Vagina (tissue), 2 donors: Measurements from ENCODE around the gene MMP24OS. TPM values are rescaled to one million over a fixed set of nuclear protein-coding genes. Genes with fewer than 3 reads are reported as not detected.

Source experiments
- DNase-seq, 2 donors: peaks; one replicate each; pipeline ENCODE4 v3.0.0-alpha.2; 2017; ENCODE audit errors: extremely low spot score in 2 of 2
- H3K27ac ChIP-seq: fragments of 200-600 bp; sonication (generic); one replicate; pipeline ENCODE4 v1.5.1; 2019
- H3K27me3 ChIP-seq: fragments of 200-600 bp; sonication (generic); one replicate; pipeline ENCODE4 v1.5.1; 2019
- H3K36me3 ChIP-seq, 2 donors: fragments of 200-600 bp; sonication (generic); one replicate each; pipeline ENCODE4 v1.5.1; 2017 to 2019
- H3K4me1 ChIP-seq: fragments of 200-600 bp; sonication (generic); one replicate; pipeline ENCODE4 v1.5.1; 2019
- H3K4me3 ChIP-seq, 2 donors: fragments of 200-600 bp; sonication (generic); 1 replicate in 1 of 2; 2 replicates in 1 of 2; pipeline ENCODE4 v1.5.1; 2016 to 2019
- H3K9me3 ChIP-seq: fragments of 200-600 bp; sonication (generic); one replicate; pipeline ENCODE4 v1.5.1; 2019
- POLR2A ChIP-seq, 2 donors: fragments of 450-650 bp; IDR thresholded peaks; one replicate each; pipeline ENCODE4 v1.6.1; 2017; ENCODE audit warnings: antibody characterized with exemption in 2 of 2, mild to moderate bottlenecking in 2 of 2, moderate library complexity in 2 of 2
- POLR2AphosphoS5 ChIP-seq, 2 donors: sonication (generic); formaldehyde crosslinking; IDR thresholded peaks; one replicate each; pipeline ENCODE4 v1.9.0; 2017; ENCODE audit warnings: antibody characterized with exemption in 2 of 2, mild to moderate bottlenecking in 2 of 2, low read depth in 1 of 2; ENCODE audit not compliant: insufficient read depth in 1 of 2
- intact Hi-C: fragments of 100-400 bp; cut with DNase I; formaldehyde crosslinking; loops from one replicate; pipeline ENCODE4 v1.15.1; 2023
- total RNA-seq: library from RNA; depleted of rRNA; stranded (reverse); fragments of >200 nt; gene quantifications from one replicate; pipeline ENCODE4 v1.2.3, GENCODE V29; 2016
- TF ChIP-seq, protein P1 (sequence below), 3 experiments: fragments of 450-650 bp in 2 of 3; fragments of 200-600 bp in 1 of 3; sonication (generic) in 1 of 3; IDR thresholded peaks; one replicate each; pipeline ENCODE4 v1.5.1; 2017 to 2019; ENCODE audit warnings: antibody characterized with exemption in 3 of 3, mild to moderate bottlenecking in 2 of 3, moderate library complexity in 2 of 3

MMP24OS gene
- total RNA-seq, 1 donor from 2014 or later, result 36.8 TPM

DNA sequence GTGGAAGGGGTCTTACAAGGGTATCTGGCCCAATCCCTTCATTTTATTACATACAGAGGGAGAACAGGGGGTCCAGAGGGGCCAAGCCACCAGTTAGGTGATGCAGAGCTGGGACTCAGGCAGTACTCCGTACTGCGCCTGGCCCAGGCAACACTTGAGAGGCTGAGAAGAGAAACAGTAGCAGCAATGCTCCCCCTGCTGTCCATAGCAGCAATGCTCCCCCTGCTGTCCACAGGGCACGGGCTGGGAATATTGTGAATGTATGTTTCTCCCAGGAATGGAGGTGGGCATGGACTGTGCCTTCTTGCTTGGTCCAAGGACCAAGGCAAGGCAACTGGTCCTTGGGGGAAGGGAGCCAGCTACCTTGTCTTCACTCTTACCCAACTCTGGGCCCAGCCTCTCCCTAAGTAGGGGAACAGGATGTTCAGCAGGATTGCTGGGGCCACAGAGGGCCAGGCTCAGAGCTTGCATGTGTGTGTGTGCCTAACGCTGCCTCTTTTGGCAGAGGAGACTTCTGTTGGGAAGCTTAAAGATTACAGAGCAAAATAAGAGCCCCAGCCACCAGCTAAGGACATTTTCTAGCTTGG lies 29.1 kb upstream of the MMP24OS start:
- H3K4me3 ChIP-seq, result no peak overlapping the region

DNA sequence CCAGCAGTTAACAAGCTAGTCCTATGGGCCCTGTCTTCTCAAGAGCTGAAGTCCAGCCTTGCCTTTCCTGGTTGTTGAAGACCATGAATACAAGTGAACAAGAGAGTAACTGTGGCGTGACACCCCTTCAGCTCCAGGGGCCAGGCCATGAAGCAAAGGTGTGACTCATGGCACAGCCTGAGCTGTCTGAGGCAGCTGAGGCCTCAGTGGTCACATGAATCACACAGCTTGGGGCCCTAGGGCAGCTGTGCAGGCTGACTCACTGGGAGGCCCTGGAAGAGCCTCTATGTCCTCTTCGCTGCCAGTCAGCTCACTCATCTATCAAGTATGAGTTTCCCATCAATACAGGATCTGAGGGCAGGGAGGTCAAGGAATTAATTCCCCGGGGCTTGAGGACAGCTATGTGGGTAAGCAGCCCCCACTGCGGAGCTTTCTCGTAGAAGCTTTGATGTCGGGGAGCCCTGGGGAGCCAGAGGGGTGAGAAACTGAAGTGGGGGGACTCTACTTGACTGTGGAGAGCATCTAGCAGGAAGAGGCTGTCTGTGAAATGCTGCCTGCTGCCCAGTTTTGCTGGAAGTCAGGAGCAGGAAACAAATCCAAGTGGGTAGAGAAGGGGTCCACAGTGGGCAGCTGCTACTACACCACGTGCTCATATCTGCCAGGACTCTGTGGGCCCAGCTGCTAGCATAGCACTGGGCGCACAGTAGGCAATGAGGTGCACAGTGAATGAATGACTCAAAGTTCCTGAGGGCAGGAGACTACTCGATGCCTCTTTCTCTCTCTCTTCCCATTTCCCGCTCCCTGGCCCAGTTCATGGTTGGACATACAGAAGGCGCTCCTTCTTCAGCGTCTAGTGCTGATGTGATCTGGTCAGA lies 28.0 kb upstream of the MMP24OS start:
- intact Hi-C loops, result loop anchor here (5.0 kb wide), 1 partner anchor 141 kb away; no protein-coding TSS in a partner anchor
- Histone ChIP-seq H3K36me3 (no peaks in the 10 kb centered on the region), H3K27me3 (no peaks in the 10 kb centered on the region), H3K9me3 (no peaks in the 10 kb centered on the region), H3K4me1 (peaks cover 53% of the 10 kb centered on the region), H3K27ac (peak overlapping the region; percentile 75), H3K4me3 (no peak overlapping the region)
- no peak for DNase-seq
- no peak for TF ChIP-seq POLR2A (IDR thresholded peaks at IDR 0.05)
- TF ChIP-seq POLR2AphosphoS5 (IDR thresholded peaks at IDR 0.05; ENCODE audit: insufficient read depth in 1 of 2, low read depth in 1 of 2), result peak; percentile 61 to 76
- TF ChIP-seq, protein P1, sequence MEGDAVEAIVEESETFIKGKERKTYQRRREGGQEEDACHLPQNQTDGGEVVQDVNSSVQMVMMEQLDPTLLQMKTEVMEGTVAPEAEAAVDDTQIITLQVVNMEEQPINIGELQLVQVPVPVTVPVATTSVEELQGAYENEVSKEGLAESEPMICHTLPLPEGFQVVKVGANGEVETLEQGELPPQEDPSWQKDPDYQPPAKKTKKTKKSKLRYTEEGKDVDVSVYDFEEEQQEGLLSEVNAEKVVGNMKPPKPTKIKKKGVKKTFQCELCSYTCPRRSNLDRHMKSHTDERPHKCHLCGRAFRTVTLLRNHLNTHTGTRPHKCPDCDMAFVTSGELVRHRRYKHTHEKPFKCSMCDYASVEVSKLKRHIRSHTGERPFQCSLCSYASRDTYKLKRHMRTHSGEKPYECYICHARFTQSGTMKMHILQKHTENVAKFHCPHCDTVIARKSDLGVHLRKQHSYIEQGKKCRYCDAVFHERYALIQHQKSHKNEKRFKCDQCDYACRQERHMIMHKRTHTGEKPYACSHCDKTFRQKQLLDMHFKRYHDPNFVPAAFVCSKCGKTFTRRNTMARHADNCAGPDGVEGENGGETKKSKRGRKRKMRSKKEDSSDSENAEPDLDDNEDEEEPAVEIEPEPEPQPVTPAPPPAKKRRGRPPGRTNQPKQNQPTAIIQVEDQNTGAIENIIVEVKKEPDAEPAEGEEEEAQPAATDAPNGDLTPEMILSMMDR (IDR thresholded peaks at IDR 0.05), result no peak

More for the DNA sequence above, 29.1 kb upstream of the MMP24OS start:
- Histone ChIP-seq H3K36me3 (no peaks in the 10 kb centered on the region), H3K4me1 (peaks cover 64% of the 10 kb centered on the region), H3K27me3 (no peaks in the 10 kb centered on the region), H3K27ac (peak overlapping the region; percentile 75), H3K9me3 (no peaks in the 10 kb centered on the region)
- DNase-seq, result no peak
- intact Hi-C loops, result loop anchor here (5.0 kb wide), 1 partner anchor 140 kb away; no protein-coding TSS in a partner anchor
- TF ChIP-seq, protein P1 (IDR thresholded peaks at IDR 0.05), result peak in 2 of 3 experiments; percentile 14 to 20
- TF ChIP-seq POLR2AphosphoS5 (IDR thresholded peaks at IDR 0.05; ENCODE audit: insufficient read depth in 1 of 2, low read depth in 1 of 2) (peak; percentile 35 to 53), POLR2A (IDR thresholded peaks at IDR 0.05) (no peak)

DNA sequence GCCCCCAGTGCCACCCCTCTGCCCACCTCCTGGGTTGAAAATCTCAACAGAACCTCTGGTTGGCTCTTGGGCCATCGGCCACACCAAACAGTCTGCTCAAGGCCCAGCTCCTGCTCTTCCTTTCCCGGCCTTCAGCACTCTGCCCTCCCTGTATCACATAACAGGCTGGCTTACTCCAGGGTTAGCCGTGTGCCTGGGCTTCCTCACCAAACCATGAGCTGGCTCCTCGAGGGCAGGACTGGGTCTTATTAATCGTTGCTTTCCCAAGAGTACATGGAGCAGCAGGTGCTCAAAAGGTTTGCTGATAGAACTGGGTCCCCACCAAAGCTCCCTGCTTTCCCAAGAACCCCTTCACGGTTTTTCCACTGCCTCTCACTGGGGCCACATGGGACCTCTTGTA lies 27.0 kb upstream of the MMP24OS start:
- intact Hi-C loops, result loop anchor here (5.0 kb wide), 1 partner anchor 142 kb away; no protein-coding TSS in a partner anchor
- H3K4me3 ChIP-seq, result no peak overlapping the region
- peaks cover 53% of the 10 kb centered on the region for H3K4me1 ChIP-seq
- H3K27ac ChIP-seq, result peak overlapping the region; percentile 75
- TF ChIP-seq POLR2A (IDR thresholded peaks at IDR 0.05) (no peak), POLR2AphosphoS5 (IDR thresholded peaks at IDR 0.05; ENCODE audit: insufficient read depth in 1 of 2, low read depth in 1 of 2) (no peak)
- TF ChIP-seq, protein P1 (IDR thresholded peaks at IDR 0.05), result no peak
- no peaks in the 10 kb centered on the region for H3K9me3 ChIP-seq
- H3K27me3 ChIP-seq, result no peaks in the 10 kb centered on the region
- no peak for DNase-seq
- no peaks in the 10 kb centered on the region for H3K36me3 ChIP-seq

DNA sequence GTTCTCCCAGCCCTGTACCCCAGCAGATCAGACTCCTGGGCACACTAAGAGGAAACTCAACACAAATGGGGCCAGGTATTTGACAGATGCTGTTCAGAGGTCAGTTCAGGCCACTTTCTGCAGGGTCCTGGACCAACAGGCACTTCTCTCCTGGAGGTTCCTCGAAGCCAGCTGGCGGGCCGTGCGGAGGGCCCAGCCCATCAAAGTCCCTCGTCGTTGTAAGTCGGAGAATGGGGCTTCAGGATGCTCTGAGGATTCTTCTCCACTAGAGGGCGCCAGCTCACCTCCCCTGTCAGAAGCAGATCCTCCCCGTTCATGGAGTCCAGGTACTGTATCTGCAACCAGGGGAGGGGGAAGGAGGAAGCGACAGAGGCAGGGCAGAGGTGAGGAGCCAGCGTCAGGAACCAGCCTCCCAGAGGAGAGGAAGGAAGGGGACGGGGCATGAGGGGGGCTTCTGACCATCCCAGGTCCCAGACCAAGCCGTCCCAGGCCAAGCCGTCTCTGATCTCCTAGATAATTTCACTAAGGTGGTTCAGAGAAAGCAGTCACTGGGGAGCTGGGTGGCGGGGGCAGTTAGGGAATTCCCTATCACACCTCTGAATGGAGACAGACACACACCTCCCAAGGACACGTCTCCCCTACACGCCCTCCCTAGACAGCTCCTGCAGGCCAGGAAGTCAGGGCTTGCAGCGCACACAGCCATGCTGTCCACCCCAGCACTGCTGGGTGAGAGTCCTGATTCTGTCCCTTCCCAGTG lies 26.0 kb upstream of the MMP24OS start:
- no peaks in the 10 kb centered on the region for H3K36me3 ChIP-seq
- TF ChIP-seq POLR2AphosphoS5 (IDR thresholded peaks at IDR 0.05; ENCODE audit: insufficient read depth in 1 of 2, low read depth in 1 of 2), result peak; percentile 10 to 33
- TF ChIP-seq, protein P1 (IDR thresholded peaks at IDR 0.05), result peak; percentile 61 to 90 (median 62)
- TF ChIP-seq POLR2A (IDR thresholded peaks at IDR 0.05), result no peak
- peak overlapping the region; percentile 75 for H3K27ac ChIP-seq
- peaks cover 53% of the 10 kb centered on the region for H3K4me1 ChIP-seq
- no peaks in the 10 kb centered on the region for H3K27me3 ChIP-seq
- H3K9me3 ChIP-seq, result no peaks in the 10 kb centered on the region
- no peak overlapping the region for H3K4me3 ChIP-seq
- DNase-seq, result no peak
- intact Hi-C loops, result no loop called here
